GM19328 (cell line): ENCODE data around the gene PI16.

Experiments
- ATAC-seq: cut with Tn5 transposase; IDR thresholded peaks from one replicate; pipeline ENCODE4 v1.9.1; 2021; ENCODE audit warnings: mild to moderate bottlenecking, moderate library complexity; ENCODE audit not compliant: unreplicated experiment

The PI16 gene

GRCh38 chr6:36954262-36954931 lies at the start of gene PI16:
PI16 (plus strand) TSS chr6:36954738; CDS start chr6:36954761, 23 bp downstream.
- no peak for ATAC-seq

- no peak for ATAC-seq
Measured at GRCh38 chr6:36904851-36905393, 49.6 kb upstream of the PI16 start.

- ATAC-seq, result no peak
Measured at GRCh38 chr6:36906539-36907325, 47.8 kb upstream of the PI16 start.

GRCh38 chr6:36907781-36908180 lies 46.8 kb upstream of the PI16 start:
- no peak for ATAC-seq

GRCh38 chr6:36908747-36909146 lies 45.8 kb upstream of the PI16 start:
- ATAC-seq, result no peak

GRCh38 chr6:36912030-36912454 lies 42.5 kb upstream of the PI16 start:
- ATAC-seq, result no peak

GRCh38 chr6:36912586-36912985 lies 42.0 kb upstream of the PI16 start:
- no peak for ATAC-seq

- no peak for ATAC-seq
Measured at GRCh38 chr6:36913082-36913481, 41.5 kb upstream of the PI16 start.

- no peak for ATAC-seq
Measured at GRCh38 chr6:36914227-36914794, 40.2 kb upstream of the PI16 start.

GRCh38 chr6:36915599-36915998 lies 38.9 kb upstream of the PI16 start:
- no peak for ATAC-seq

- no peak for ATAC-seq
Measured at GRCh38 chr6:36916126-36916525, 38.4 kb upstream of the PI16 start.

GRCh38 chr6:36917541-36918193 lies 36.9 kb upstream of the PI16 start:
- ATAC-seq, result no peak

GRCh38 chr6:36920049-36920448 lies 34.5 kb upstream of the PI16 start:
- ATAC-seq, result no peak

GRCh38 chr6:36920546-36920945 lies 34.0 kb upstream of the PI16 start:
- no peak for ATAC-seq

GRCh38 chr6:36924131-36924530 lies 30.4 kb upstream of the PI16 start:
- ATAC-seq, result no peak

- ATAC-seq, result no peak
Measured at GRCh38 chr6:36924778-36925374, 29.7 kb upstream of the PI16 start.

- no peak for ATAC-seq
Measured at GRCh38 chr6:36925809-36926208, 28.7 kb upstream of the PI16 start.

GRCh38 chr6:36926708-36927513 lies 27.6 kb upstream of the PI16 start:
- ATAC-seq, result no peak

- ATAC-seq, result no peak
Measured at GRCh38 chr6:36927691-36928546, 26.6 kb upstream of the PI16 start.
